Activated CD4-positive, alpha-beta T cell treated with anti-CD3 and anti-CD28 coated beads, Interleukin-2, amount 50 U/mL, for 1 hour (primary cell): ENCODE data around the gene COL18A1.

Experiments used
- DNase-seq: peaks from one replicate; pipeline ENCODE4 v3.0.0-alpha.2; 2020

COL18A1 gene

GRCh38 chr21:45470773-45471524, 66.0 kb downstream of the COL18A1 start:
- peak; percentile 56 for DNase-seq

- DNase-seq, result no peak
Measured at GRCh38 chr21:45471525-45472221, 66.7 kb downstream of the COL18A1 start.

GRCh38 chr21:45472445-45473365, 67.7 kb downstream of the COL18A1 start:
- DNase-seq, result no peak

GRCh38 chr21:45473496-45474322, 68.7 kb downstream of the COL18A1 start:
- DNase-seq, result no peak

GRCh38 chr21:45474323-45474950, 69.5 kb downstream of the COL18A1 start:
- no peak for DNase-seq

GRCh38 chr21:45475004-45475685, 70.2 kb downstream of the COL18A1 start:
- DNase-seq, result no peak

GRCh38 chr21:45475797-45476570, 71.0 kb downstream of the COL18A1 start:
- DNase-seq, result no peak

GRCh38 chr21:45476582-45476981, 71.6 kb downstream of the COL18A1 start:
- no peak for DNase-seq

- no peak for DNase-seq
Measured at GRCh38 chr21:45477176-45478114, 72.5 kb downstream of the COL18A1 start.

- DNase-seq, result peak; percentile 83
Measured at GRCh38 chr21:45478115-45478801, 73.3 kb downstream of the COL18A1 start.

- no peak for DNase-seq
Measured at GRCh38 chr21:45478816-45479669, 74.1 kb downstream of the COL18A1 start.

GRCh38 chr21:45479691-45480675, 75.0 kb downstream of the COL18A1 start:
- DNase-seq, result peak; percentile 32

GRCh38 chr21:45480701-45481500, 75.9 kb downstream of the COL18A1 start:
- no peak for DNase-seq

GRCh38 chr21:45481566-45481965, 76.6 kb downstream of the COL18A1 start:
- no peak for DNase-seq
